Lung (tissue), 12 donors: Measurements from ENCODE around the gene TMEM170B. TPM values are rescaled to one million over a fixed set of nuclear protein-coding genes. Genes with fewer than 3 reads are reported as not detected.

Source experiments
- ATAC-seq: fragments of 200-7000 bp; cut with Tn5 transposase; one replicate; pipeline ENCODE4 v1.9.1; 2020; ENCODE audit warnings: moderate number of reproducible peaks; ENCODE audit not compliant: insufficient read depth, low FRiP score
- DNase-seq, 3 donors: peaks; one replicate each; pipeline ENCODE4 v3.0.0-alpha.2; 2013 to 2017
- H3K27ac ChIP-seq, 2 donors: one replicate each; pipeline ENCODE4 v1.5.1; 2013; ENCODE audit warnings: mild to moderate bottlenecking in 2 of 2, moderate library complexity in 2 of 2, control low read depth in 1 of 2, inconsistent platforms in 1 of 2, low read depth in 1 of 2, low read length in 1 of 2
- H3K27me3 ChIP-seq, 3 donors: one replicate each; pipeline ENCODE4 v1.5.1; 2013; ENCODE audit warnings: low read length in 2 of 3; ENCODE audit not compliant: control insufficient read depth in 3 of 3, insufficient read depth in 3 of 3
- H3K36me3 ChIP-seq, 4 donors: one replicate each; pipeline ENCODE4 v1.5.1; 2013; ENCODE audit warnings: low read length in 4 of 4, mild to moderate bottlenecking in 1 of 4, moderate library complexity in 1 of 4; ENCODE audit not compliant: control insufficient read depth in 4 of 4, insufficient read depth in 4 of 4
- H3K4me1 ChIP-seq, 5 donors: one replicate each; pipeline ENCODE4 v1.5.1; 2013; ENCODE audit warnings: low read length in 5 of 5, mild to moderate bottlenecking in 2 of 5, moderate library complexity in 1 of 5; ENCODE audit not compliant: control insufficient read depth in 5 of 5, insufficient read depth in 5 of 5
- H3K4me3 ChIP-seq: one replicate; pipeline ENCODE4 v1.5.1; 2013; ENCODE audit warnings: mild to moderate bottlenecking, control low read depth, moderate library complexity
- H3K9ac ChIP-seq, 2 donors: one replicate each; pipeline ENCODE4 v1.5.1; 2013; ENCODE audit warnings: low read length in 2 of 2, control low read depth in 1 of 2; ENCODE audit not compliant: insufficient read depth in 1 of 2
- H3K9me3 ChIP-seq, 4 donors: one replicate each; pipeline ENCODE4 v1.5.1; 2013; ENCODE audit warnings: low read length in 3 of 4, mild to moderate bottlenecking in 1 of 4, moderate library complexity in 1 of 4; ENCODE audit not compliant: control insufficient read depth in 4 of 4, insufficient read depth in 3 of 4
- WGBS, 2 donors: extraction: QIAGEN DNeasy Blood & Tissue Kit; methylation state at CpG; one replicate each; pipeline ENCODE4 v1.1.7; 2013; 5-methylcytosine and 5-hydroxymethylcytosine counted together
- polyA plus RNA-seq, 2 donors: library from polyadenylated mRNA; stranded (reverse); fragments of 200-250 nt; gene quantifications; one replicate each; pipeline ENCODE4 v1.2.1, GENCODE V29; 2013
- total RNA-seq, 2 donors: library from RNA; depleted of rRNA in 1 of 2; stranded (reverse); fragments of >200 nt in 1 of 2; gene quantifications; one replicate each; pipeline ENCODE4 v1.2.1, GENCODE V29; 2014 to 2021
- TF ChIP-seq, protein P1 (sequence below): IDR thresholded peaks from 2 replicates; pipeline ENCODE4 v1.5.1; 2012; ENCODE audit warnings: mild to moderate bottlenecking; ENCODE audit errors: control extremely low read depth, extremely low read depth
- donor health status: control.
- donor health status: control.
- donor health status: Bipolar disorder and iron deficiency.
- donor health status: healthy.
- donor health status: DM: yes; HTN: yes; CAD: no.

The TMEM170B gene
- total and polyA plus RNA-seq, 4 donors: 2.2 to 9.2 (median 4.6) TPM

DNA sequence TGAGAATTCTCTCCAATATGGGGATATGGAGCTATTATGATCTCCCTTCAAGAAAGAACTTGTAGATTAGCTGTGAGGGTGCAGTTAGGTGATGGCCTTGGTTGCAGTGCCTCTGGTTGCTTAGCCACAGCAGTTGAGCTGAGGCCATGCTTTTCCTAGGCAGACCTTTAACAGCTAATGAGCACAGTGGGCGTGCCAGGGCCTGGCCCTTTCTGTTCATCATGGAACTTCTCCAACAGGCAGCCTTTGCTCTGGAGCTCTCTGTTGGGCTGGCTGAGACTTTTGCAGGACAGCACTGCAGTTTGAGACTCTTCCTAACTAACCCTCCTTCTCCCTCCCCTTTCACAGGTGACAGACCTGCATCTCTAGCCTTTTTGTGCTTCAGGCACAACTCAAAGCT lies 39.7 kb upstream of the TMEM170B start:
- TF ChIP-seq, protein P1, sequence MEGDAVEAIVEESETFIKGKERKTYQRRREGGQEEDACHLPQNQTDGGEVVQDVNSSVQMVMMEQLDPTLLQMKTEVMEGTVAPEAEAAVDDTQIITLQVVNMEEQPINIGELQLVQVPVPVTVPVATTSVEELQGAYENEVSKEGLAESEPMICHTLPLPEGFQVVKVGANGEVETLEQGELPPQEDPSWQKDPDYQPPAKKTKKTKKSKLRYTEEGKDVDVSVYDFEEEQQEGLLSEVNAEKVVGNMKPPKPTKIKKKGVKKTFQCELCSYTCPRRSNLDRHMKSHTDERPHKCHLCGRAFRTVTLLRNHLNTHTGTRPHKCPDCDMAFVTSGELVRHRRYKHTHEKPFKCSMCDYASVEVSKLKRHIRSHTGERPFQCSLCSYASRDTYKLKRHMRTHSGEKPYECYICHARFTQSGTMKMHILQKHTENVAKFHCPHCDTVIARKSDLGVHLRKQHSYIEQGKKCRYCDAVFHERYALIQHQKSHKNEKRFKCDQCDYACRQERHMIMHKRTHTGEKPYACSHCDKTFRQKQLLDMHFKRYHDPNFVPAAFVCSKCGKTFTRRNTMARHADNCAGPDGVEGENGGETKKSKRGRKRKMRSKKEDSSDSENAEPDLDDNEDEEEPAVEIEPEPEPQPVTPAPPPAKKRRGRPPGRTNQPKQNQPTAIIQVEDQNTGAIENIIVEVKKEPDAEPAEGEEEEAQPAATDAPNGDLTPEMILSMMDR: no peak
- Histone ChIP-seq H3K4me1 (peaks cover 0 to 7% (median 0%) of the 10 kb centered on the region in 5 donors), H3K36me3 (no peaks in the 10 kb centered on the region), H3K9me3 (no peaks in the 10 kb centered on the region), H3K4me3 (no peak overlapping the region), H3K9ac (no peak overlapping the region), H3K27ac (no peak overlapping the region), H3K27me3 (no peaks in the 10 kb centered on the region)
- no peak for ATAC-seq
- DNase-seq: no peak
- 92 to 94% methylated on average over 1 of the region's 1 CpG for WGBS, 2 donors

- ATAC-seq: no peak
- Histone ChIP-seq H3K9ac (no peak overlapping the region), H3K4me3 (no peak overlapping the region), H3K4me1 (peaks cover 0 to 7% (median 0%) of the 10 kb centered on the region in 5 donors), H3K9me3 (no peaks in the 10 kb centered on the region), H3K27me3 (no peaks in the 10 kb centered on the region), H3K36me3 (no peaks in the 10 kb centered on the region), H3K27ac (no peak overlapping the region)
- TF ChIP-seq, protein P1: no peak
- no peak for DNase-seq
- 94 to 97% methylated on average over 2 of the region's 2 CpGs for WGBS, 2 donors
These were observed 37.5 kb upstream of the TMEM170B start for GRCh38 chr6:11500008-11500407.

GRCh38 chr6:11509471-11509870 lies 28.1 kb upstream of the TMEM170B start:
- no peak overlapping the region for H3K9ac ChIP-seq
- no peaks in the 10 kb centered on the region for H3K36me3 ChIP-seq
- peaks cover 0 to 3% (median 0%) of the 10 kb centered on the region in 4 donors for H3K9me3 ChIP-seq
- no peak overlapping the region for H3K4me3 ChIP-seq
- H3K4me1 ChIP-seq: no peaks in the 10 kb centered on the region
- TF ChIP-seq, protein P1: no peak
- DNase-seq: no peak
- H3K27me3 ChIP-seq: no peaks in the 10 kb centered on the region
- no peak for ATAC-seq
- 91 to 92% methylated on average over 3 of the region's 3 CpGs for WGBS, 2 donors
- H3K27ac ChIP-seq: no peak overlapping the region

GRCh38 chr6:11514672-11515071 lies 22.9 kb upstream of the TMEM170B start:
- 39 to 76% methylated on average over 3 of the region's 3 CpGs for WGBS, 2 donors
- no peak overlapping the region for H3K27ac ChIP-seq
- H3K9me3 ChIP-seq: peaks cover 0 to 3% (median 0%) of the 10 kb centered on the region in 4 donors
- H3K4me1 ChIP-seq: peaks cover 0 to 9% (median 0%) of the 10 kb centered on the region in 5 donors
- no peak overlapping the region for H3K9ac ChIP-seq
- no peak for DNase-seq
- H3K36me3 ChIP-seq: no peaks in the 10 kb centered on the region
- no peak overlapping the region for H3K4me3 ChIP-seq
- ATAC-seq: no peak
- no peaks in the 10 kb centered on the region for H3K27me3 ChIP-seq
- TF ChIP-seq, protein P1: no peak
